ENCODE measurements around the gene MSH6. TPM values are rescaled to one million over a fixed set of nuclear protein-coding genes. Genes with fewer than 3 reads are reported as not detected.

Gene MSH6
- total and polyA plus RNA-seq, 2 of the 13 experiments (the other 11 are each of a cell fraction or from before 2014, with no cell fraction given), result 20.8 to 113 TPM

- TF ChIP-seq ZFP62 (CRISPR knock-in tag; IDR thresholded peaks at IDR 0.05) (no peak), RAD51 (IDR thresholded peaks at IDR 0.05; ENCODE audit: borderline replicate concordance) (no peak), ZFP90 (CRISPR knock-in tag; IDR thresholded peaks at IDR 0.05; ENCODE audit: borderline replicate concordance) (0 out of 2 replicates have a peak, but pooled peaks have one; percentile 6), ZSCAN30 (CRISPR knock-in tag; IDR thresholded peaks at IDR 0.05) (no peak), ZNF768 (CRISPR knock-in tag; IDR thresholded peaks at IDR 0.05) (no peak), ZBTB10 (CRISPR knock-in tag; IDR thresholded peaks at IDR 0.05; ENCODE audit: borderline replicate concordance) (0 out of 2 replicates have a peak, but pooled peaks have one; percentile 52), IKZF1 (IDR thresholded peaks at IDR 0.05) (no peak), RXRB (CRISPR knock-in tag; IDR thresholded peaks at IDR 0.05; ENCODE audit: borderline replicate concordance) (no peak), ZNF724P (CRISPR knock-in tag; IDR thresholded peaks at IDR 0.05; ENCODE audit: borderline replicate concordance) (no peak), MEIS2 (CRISPR knock-in tag; IDR thresholded peaks at IDR 0.05) (0 out of 2 replicates have a peak, but pooled peaks have one; percentile 12), SIN3B (IDR thresholded peaks at IDR 0.05; ENCODE audit: low read length) (no peak), PRMT3 (CRISPR knock-in tag; IDR thresholded peaks at IDR 0.05; ENCODE audit: borderline replicate concordance, low read depth) (no peak), REPIN1 (CRISPR knock-in tag; IDR thresholded peaks at IDR 0.05; ENCODE audit: borderline replicate concordance, low read depth) (no peak; the same call in 1 of the 2 replicates), ZNF781 (CRISPR knock-in tag; IDR thresholded peaks at IDR 0.05; ENCODE audit: borderline replicate concordance, not compliant biosample characterization) (no peak), GABPB1 (CRISPR knock-in tag; IDR thresholded peaks at IDR 0.05) (peak; percentile 29; the same call in 1 of the 2 replicates), SAP130 (CRISPR knock-in tag; IDR thresholded peaks at IDR 0.05; ENCODE audit: low read depth) (peak; percentile 57), ZNF343 (CRISPR knock-in tag; IDR thresholded peaks at IDR 0.05) (0 out of 2 replicates have a peak, but pooled peaks have one; percentile 62), ZNF83 (CRISPR knock-in tag; IDR thresholded peaks at IDR 0.05; ENCODE audit: borderline replicate concordance) (no peak), PPARG (CRISPR knock-in tag; conservative IDR thresholded peaks at IDR 0.05) (no peak), GATAD2A (CRISPR knock-in tag; IDR thresholded peaks at IDR 0.05) (no peak), STAT5B (CRISPR knock-in tag; IDR thresholded peaks at IDR 0.05) (no peak), ELF4 (CRISPR knock-in tag; IDR thresholded peaks at IDR 0.05; ENCODE audit: borderline replicate concordance) (0 out of 2 replicates have a peak, but pooled peaks have one; percentile 17)
- TF ChIP-seq, protein P1, sequence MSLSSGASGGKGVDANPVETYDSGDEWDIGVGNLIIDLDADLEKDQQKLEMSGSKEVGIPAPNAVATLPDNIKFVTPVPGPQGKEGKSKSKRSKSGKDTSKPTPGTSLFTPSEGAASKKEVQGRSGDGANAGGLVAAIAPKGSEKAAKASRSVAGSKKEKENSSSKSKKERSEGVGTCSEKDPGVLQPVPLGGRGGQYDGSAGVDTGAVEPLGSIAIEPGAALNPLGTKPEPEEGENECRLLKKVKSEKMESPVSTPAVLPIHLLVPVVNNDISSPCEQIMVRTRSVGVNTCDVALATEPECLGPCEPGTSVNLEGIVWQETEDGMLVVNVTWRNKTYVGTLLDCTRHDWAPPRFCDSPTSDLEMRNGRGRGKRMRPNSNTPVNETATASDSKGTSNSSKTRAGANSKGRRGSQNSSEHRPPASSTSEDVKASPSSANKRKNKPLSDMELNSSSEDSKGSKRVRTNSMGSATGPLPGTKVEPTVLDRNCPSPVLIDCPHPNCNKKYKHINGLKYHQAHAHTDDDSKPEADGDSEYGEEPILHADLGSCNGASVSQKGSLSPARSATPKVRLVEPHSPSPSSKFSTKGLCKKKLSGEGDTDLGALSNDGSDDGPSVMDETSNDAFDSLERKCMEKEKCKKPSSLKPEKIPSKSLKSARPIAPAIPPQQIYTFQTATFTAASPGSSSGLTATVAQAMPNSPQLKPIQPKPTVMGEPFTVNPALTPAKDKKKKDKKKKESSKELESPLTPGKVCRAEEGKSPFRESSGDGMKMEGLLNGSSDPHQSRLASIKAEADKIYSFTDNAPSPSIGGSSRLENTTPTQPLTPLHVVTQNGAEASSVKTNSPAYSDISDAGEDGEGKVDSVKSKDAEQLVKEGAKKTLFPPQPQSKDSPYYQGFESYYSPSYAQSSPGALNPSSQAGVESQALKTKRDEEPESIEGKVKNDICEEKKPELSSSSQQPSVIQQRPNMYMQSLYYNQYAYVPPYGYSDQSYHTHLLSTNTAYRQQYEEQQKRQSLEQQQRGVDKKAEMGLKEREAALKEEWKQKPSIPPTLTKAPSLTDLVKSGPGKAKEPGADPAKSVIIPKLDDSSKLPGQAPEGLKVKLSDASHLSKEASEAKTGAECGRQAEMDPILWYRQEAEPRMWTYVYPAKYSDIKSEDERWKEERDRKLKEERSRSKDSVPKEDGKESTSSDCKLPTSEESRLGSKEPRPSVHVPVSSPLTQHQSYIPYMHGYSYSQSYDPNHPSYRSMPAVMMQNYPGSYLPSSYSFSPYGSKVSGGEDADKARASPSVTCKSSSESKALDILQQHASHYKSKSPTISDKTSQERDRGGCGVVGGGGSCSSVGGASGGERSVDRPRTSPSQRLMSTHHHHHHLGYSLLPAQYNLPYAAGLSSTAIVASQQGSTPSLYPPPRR (CRISPR knock-in tag; IDR thresholded peaks at IDR 0.05; ENCODE audit: borderline replicate concordance), result no peak
Measured at GRCh38 chr2:47783486-47784351, 774 bp downstream of the MSH6 start (continued).
